ENCODE measurements around the gene GALNT16.

GRCh38 chr14:69395929-69396328 is 136.0 kb downstream of the GALNT16 start:
- no peak for TF ChIP-seq CTCF (IDR thresholded peaks at IDR 0.05)
- no peak for TF ChIP-seq POLR2AphosphoS5 (IDR thresholded peaks at IDR 0.05)
- TF ChIP-seq POLR2A (IDR thresholded peaks at IDR 0.05): no peak
